ENCODE results near the gene SSC4D. TPM values are rescaled to one million over a fixed set of nuclear protein-coding genes. Genes with fewer than 3 reads are reported as not detected.

Gene SSC4D
- total and polyA plus RNA-seq, 9 of the 15 experiments (the other 6 are each of a cell fraction or from before 2014, with no cell fraction given) = 0.06 to 1.1 (median 0.85) TPM; not detected in 1

DNA sequence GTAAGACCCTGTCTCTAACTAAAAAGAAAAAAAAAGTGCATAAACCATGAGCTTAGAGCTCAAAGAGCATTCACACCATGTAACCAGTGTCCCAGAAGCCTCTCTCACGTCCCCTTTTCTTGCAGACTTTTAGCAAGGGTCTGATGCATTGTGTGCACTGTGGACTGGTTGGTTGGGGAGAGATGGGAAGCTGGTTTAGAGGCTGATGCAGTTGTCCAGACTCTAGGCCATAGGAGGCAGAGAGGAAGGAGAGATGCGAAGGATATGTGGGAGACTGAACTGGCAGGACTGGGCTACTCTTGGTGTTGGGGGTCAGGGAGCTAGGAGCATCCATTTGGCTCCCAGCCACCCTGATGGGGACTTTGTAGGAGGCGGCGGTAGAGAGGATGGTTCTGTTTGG is 1.8 kb downstream of the SSC4D start:
- no peak overlapping the region for H3K4me3 ChIP-seq
- CTCF ChIA-PET (ENCODE audit: low intra/inter-chr PET ratio) = no interaction called here
- peak; percentile 71 for FAIRE-seq
- 39% methylated on average over 4 of the region's 4 CpGs for WGBS (ENCODE audit: insufficient coverage, low coverage, missing lambda C conversion rate)
- no peaks in the 10 kb centered on the region for H3K27me3 ChIP-seq (ENCODE audit: control insufficient read depth in 2 of 2, insufficient read depth in 2 of 2, low read length in 2 of 2)
- no peak for TF ChIP-seq ZNF224 (CRISPR knock-in tag; IDR thresholded peaks at IDR 0.05)
- TF ChIP-seq ZKSCAN8 (CRISPR knock-in tag; IDR thresholded peaks at IDR 0.05) = no peak
- no peak for TF ChIP-seq CBFB (CRISPR knock-in tag; IDR thresholded peaks at IDR 0.05)
- TF ChIP-seq NR1H2 (CRISPR knock-in tag; IDR thresholded peaks at IDR 0.05) = no peak
- TF ChIP-seq PCBP2 (IDR thresholded peaks at IDR 0.05; ENCODE audit: low read depth, low read length, poor library complexity, severe bottlenecking) = no peak
- no peak for TF ChIP-seq NR3C1 (CRISPR knock-in tag; IDR thresholded peaks at IDR 0.05)
- TF ChIP-seq, protein P1, sequence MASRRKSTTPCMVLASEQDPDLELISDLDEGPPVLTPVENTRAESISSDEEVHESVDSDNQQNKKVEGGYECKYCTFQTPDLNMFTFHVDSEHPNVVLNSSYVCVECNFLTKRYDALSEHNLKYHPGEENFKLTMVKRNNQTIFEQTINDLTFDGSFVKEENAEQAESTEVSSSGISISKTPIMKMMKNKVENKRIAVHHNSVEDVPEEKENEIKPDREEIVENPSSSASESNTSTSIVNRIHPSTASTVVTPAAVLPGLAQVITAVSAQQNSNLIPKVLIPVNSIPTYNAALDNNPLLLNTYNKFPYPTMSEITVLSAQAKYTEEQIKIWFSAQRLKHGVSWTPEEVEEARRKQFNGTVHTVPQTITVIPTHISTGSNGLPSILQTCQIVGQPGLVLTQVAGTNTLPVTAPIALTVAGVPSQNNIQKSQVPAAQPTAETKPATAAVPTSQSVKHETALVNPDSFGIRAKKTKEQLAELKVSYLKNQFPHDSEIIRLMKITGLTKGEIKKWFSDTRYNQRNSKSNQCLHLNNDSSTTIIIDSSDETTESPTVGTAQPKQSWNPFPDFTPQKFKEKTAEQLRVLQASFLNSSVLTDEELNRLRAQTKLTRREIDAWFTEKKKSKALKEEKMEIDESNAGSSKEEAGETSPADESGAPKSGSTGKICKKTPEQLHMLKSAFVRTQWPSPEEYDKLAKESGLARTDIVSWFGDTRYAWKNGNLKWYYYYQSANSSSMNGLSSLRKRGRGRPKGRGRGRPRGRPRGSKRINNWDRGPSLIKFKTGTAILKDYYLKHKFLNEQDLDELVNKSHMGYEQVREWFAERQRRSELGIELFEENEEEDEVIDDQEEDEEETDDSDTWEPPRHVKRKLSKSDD (conservative IDR thresholded peaks at IDR 0.05; ENCODE audit: low read length) = no peak
- TF ChIP-seq, protein P2, sequence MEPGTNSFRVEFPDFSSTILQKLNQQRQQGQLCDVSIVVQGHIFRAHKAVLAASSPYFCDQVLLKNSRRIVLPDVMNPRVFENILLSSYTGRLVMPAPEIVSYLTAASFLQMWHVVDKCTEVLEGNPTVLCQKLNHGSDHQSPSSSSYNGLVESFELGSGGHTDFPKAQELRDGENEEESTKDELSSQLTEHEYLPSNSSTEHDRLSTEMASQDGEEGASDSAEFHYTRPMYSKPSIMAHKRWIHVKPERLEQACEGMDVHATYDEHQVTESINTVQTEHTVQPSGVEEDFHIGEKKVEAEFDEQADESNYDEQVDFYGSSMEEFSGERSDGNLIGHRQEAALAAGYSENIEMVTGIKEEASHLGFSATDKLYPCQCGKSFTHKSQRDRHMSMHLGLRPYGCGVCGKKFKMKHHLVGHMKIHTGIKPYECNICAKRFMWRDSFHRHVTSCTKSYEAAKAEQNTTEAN (CRISPR knock-in tag; IDR thresholded peaks at IDR 0.05) = no peak
- TF ChIP-seq ZNF445 (CRISPR knock-in tag; IDR thresholded peaks at IDR 0.05; ENCODE audit: low read depth) = no peak
- no peak for TF ChIP-seq CREM (IDR thresholded peaks at IDR 0.05; ENCODE audit: low read depth)
- no peak for TF ChIP-seq PCBP1 (IDR thresholded peaks at IDR 0.05; ENCODE audit: low read depth, low read length, poor library complexity, severe bottlenecking)
- TF ChIP-seq, protein P3, sequence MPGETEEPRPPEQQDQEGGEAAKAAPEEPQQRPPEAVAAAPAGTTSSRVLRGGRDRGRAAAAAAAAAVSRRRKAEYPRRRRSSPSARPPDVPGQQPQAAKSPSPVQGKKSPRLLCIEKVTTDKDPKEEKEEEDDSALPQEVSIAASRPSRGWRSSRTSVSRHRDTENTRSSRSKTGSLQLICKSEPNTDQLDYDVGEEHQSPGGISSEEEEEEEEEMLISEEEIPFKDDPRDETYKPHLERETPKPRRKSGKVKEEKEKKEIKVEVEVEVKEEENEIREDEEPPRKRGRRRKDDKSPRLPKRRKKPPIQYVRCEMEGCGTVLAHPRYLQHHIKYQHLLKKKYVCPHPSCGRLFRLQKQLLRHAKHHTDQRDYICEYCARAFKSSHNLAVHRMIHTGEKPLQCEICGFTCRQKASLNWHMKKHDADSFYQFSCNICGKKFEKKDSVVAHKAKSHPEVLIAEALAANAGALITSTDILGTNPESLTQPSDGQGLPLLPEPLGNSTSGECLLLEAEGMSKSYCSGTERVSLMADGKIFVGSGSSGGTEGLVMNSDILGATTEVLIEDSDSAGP (CRISPR knock-in tag; IDR thresholded peaks at IDR 0.05) = no peak
- TF ChIP-seq MTF1 (CRISPR knock-in tag; IDR thresholded peaks at IDR 0.05; ENCODE audit: borderline replicate concordance) = no peak
- H3K27ac ChIP-seq (ENCODE audit: extremely low read depth, low read depth, low read length) = no peak overlapping the region
- no peaks in the 10 kb centered on the region for H3K9me3 ChIP-seq (replicated peaks; ENCODE audit: control insufficient read depth, insufficient read depth, low read depth, low read length)
- POLR2A ChIA-PET = interaction anchor here (0.5 to 1.4 kb wide), 3 partner anchors 9 to 930 kb away, joined by 3 to 6 read pairs (median 4); no protein-coding TSS in a partner anchor
- peaks cover 4% of the 10 kb centered on the region; the same call in 2 of the 3 replicates for H3K36me3 ChIP-seq (ENCODE audit: control insufficient read depth, insufficient read depth, low read length)
- H4K20me1 ChIP-seq (replicated peaks; ENCODE audit: control insufficient read depth, insufficient read depth, low read length) = no peaks in the 10 kb centered on the region
- peak overlapping the region in 1 of 2 experiments; percentile 37; a peak in 1 of 4 replicates for H3K9ac ChIP-seq (ENCODE audit: insufficient read depth in 1 of 2, low read depth in 2 of 2, low read length in 2 of 2)
- intact Hi-C loops (cut with micrococcal nuclease) (no loop called here), in situ Hi-C loops (cut with MboI) (no loop called here)
- H3K4me2 ChIP-seq (ENCODE audit: insufficient read depth, low read length) = no peak overlapping the region
- ATAC-seq = no peak; the same call in 2 of the 3 replicates
- BruUV-seq (replicated peaks) = no TSS peak
- H2AFZ ChIP-seq (ENCODE audit: low read depth, low read length) = no peak overlapping the region
- H3K4me1 ChIP-seq (replicated peaks in 1 of 2; ENCODE audit: control insufficient read depth in 2 of 2, insufficient read depth in 2 of 2, low read length in 2 of 2) = peaks cover 12 to 13% of the 10 kb centered on the region in 2 experiments; a peak in 3 of 5 replicates
- no peak for DNase-seq (ENCODE audit: extremely low read depth in 1 of 4, low spot score in 3 of 4)
- H3K79me2 ChIP-seq (ENCODE audit: control insufficient read depth, insufficient read depth, low read length) = no peaks in the 10 kb centered on the region
- H3K9me1 ChIP-seq (ENCODE audit: control insufficient read depth, insufficient read depth, low read length) = no peaks in the 10 kb centered on the region

Measured in K562 (cell line).